ENCODE data around the gene PPARG. TPM values are rescaled to one million over a fixed set of nuclear protein-coding genes. Genes with fewer than 3 reads are reported as not detected.

The PPARG gene
- total and polyA plus RNA-seq, 2 of the 13 experiments (the other 11 are each of a cell fraction or from before 2014, with no cell fraction given): 13.9 to 58.3 TPM

DNA sequence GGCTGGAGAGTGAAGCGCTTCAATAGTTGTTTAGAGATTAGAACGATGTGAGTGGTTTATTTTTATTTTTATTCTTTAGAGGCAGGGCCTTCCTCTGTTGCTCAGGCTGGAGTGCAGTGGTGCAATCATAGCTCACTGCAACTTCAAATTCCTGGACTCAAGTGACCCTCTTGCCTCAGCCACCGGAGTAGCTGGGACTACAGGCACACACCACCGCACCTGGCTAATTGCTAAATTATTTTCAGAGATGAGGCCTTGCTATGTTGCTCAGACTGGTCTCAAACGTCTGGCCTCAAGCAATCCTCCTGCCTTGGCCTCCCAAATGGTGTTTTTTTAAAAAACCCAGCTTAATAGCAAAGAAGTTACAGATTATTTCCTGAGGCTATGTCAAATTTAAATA lies 29.0 kb downstream of the PPARG start (continued):
- no peak for TF ChIP-seq ZZZ3 (CRISPR knock-in tag; IDR thresholded peaks at IDR 0.05; ENCODE audit: borderline replicate concordance)
- peak; percentile 77 for TF ChIP-seq CEBPB (IDR thresholded peaks at IDR 0.05; ENCODE audit: borderline replicate concordance, low read depth, low read length)
- TF ChIP-seq NFIC (IDR thresholded peaks at IDR 0.05; ENCODE audit: low read length): no peak
- TF ChIP-seq PREB (CRISPR knock-in tag; IDR thresholded peaks at IDR 0.05): no peak
- TF ChIP-seq, protein P1, sequence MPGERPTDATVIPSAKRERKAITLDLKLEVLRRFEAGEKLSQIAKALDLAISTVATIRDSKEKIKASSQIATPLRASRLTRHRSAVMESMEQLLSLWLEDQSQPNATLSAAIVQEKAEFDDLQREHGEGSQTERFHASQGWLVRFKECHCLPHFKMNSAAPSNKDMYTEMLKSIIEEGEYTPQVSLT (CRISPR knock-in tag; IDR thresholded peaks at IDR 0.05; ENCODE audit: borderline replicate concordance, low read depth): no peak
- TF ChIP-seq, protein P2, sequence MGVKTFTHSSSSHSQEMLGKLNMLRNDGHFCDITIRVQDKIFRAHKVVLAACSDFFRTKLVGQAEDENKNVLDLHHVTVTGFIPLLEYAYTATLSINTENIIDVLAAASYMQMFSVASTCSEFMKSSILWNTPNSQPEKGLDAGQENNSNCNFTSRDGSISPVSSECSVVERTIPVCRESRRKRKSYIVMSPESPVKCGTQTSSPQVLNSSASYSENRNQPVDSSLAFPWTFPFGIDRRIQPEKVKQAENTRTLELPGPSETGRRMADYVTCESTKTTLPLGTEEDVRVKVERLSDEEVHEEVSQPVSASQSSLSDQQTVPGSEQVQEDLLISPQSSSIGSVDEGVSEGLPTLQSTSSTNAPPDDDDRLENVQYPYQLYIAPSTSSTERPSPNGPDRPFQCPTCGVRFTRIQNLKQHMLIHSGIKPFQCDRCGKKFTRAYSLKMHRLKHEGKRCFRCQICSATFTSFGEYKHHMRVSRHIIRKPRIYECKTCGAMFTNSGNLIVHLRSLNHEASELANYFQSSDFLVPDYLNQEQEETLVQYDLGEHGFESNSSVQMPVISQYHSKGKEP (CRISPR knock-in tag; IDR thresholded peaks at IDR 0.05): no peak
- no peak for TF ChIP-seq ZNF547 (CRISPR knock-in tag; IDR thresholded peaks at IDR 0.05)
- no peak for TF ChIP-seq ETV6 (CRISPR knock-in tag; conservative IDR thresholded peaks at IDR 0.05)
- TF ChIP-seq ZEB1 (IDR thresholded peaks at IDR 0.05; ENCODE audit: insufficient replicate concordance, low read depth): no peak
- TF ChIP-seq ZMAT3 (CRISPR knock-in tag; conservative IDR thresholded peaks at IDR 0.05): no peak
- no peak for TF ChIP-seq ZNF512B (CRISPR knock-in tag; IDR thresholded peaks at IDR 0.05; ENCODE audit: borderline replicate concordance)
- TF ChIP-seq ZNF580 (CRISPR knock-in tag; IDR thresholded peaks at IDR 0.05; ENCODE audit: borderline replicate concordance, low read depth): no peak
- TF ChIP-seq, protein P3, sequence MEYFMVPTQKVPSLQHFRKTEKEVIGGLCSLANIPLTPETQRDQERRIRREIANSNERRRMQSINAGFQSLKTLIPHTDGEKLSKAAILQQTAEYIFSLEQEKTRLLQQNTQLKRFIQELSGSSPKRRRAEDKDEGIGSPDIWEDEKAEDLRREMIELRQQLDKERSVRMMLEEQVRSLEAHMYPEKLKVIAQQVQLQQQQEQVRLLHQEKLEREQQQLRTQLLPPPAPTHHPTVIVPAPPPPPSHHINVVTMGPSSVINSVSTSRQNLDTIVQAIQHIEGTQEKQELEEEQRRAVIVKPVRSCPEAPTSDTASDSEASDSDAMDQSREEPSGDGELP (IDR thresholded peaks at IDR 0.05; ENCODE audit: borderline replicate concordance, low read depth): no peak
- TF ChIP-seq ZNF891 (CRISPR knock-in tag; IDR thresholded peaks at IDR 0.05): no peak
- no peak for TF ChIP-seq PLRG1 (conservative IDR thresholded peaks at IDR 0.05)

Data from HepG2 (cell line).